Calu3 (cell line): ENCODE measurements around the gene TMUB2. TPM values are rescaled to one million over a fixed set of nuclear protein-coding genes. Genes with fewer than 3 reads are reported as not detected.
A peak's percentile ranks its signal among the peaks of the same experiment; 100 is the strongest.

Experiments
- BruUV-seq: library from RNA; stranded (reverse); fragments of 400-500 nt; replicated peaks from 2 replicates; lab custom pipeline; 2021; lab: Mats Ljungman, UMichigan
- CTCF ChIA-PET: fragments of 300-600 bp; sonication (Branson Sonifier 250); formaldehyde crosslinking; loops from one replicate; lab custom pipeline; 2022; ENCODE audit warnings: antibody characterized with exemption; lab: Charles Lee
- DNase-seq: peaks from one replicate; pipeline ENCODE4 v3.0.0; 2022
- H3K27ac Mint-ChIP-seq: one replicate; pipeline ENCODE4 v1.8.0; 2022; ENCODE audit warnings: mixed read lengths; ENCODE audit not compliant: unreplicated experiment
- H3K27me3 Mint-ChIP-seq: one replicate; pipeline ENCODE4 v1.8.0; 2022; ENCODE audit warnings: mixed read lengths; ENCODE audit not compliant: unreplicated experiment
- H3K36me3 Mint-ChIP-seq: one replicate; pipeline ENCODE4 v1.8.0; 2022; ENCODE audit warnings: mild to moderate bottlenecking, moderate library complexity, mixed read lengths; ENCODE audit not compliant: insufficient read depth, unreplicated experiment
- H3K4me1 Mint-ChIP-seq: one replicate; pipeline ENCODE4 v1.8.0; 2022; ENCODE audit warnings: mild to moderate bottlenecking, low read depth, mixed read lengths; ENCODE audit not compliant: unreplicated experiment
- H3K4me3 Mint-ChIP-seq: one replicate; pipeline ENCODE4 v1.8.0; 2022; ENCODE audit warnings: mild to moderate bottlenecking, low read depth, moderate library complexity, mixed read lengths; ENCODE audit not compliant: unreplicated experiment
- H3K9me3 Mint-ChIP-seq: one replicate; pipeline ENCODE4 v1.8.0; 2022; ENCODE audit warnings: low read depth, mixed read lengths; ENCODE audit not compliant: unreplicated experiment
- CTCF ChIP-seq: fragments of 200-600 bp; IDR thresholded peaks from one replicate; pipeline ENCODE4 v1.8.0; 2022; ENCODE audit warnings: antibody characterized with exemption; ENCODE audit not compliant: unreplicated experiment
- intact Hi-C: fragments of 100-400 bp; cut with micrococcal nuclease; formaldehyde crosslinking; loops from one replicate; pipeline ENCODE4 v1.10.0; 2022; ENCODE audit not compliant: unreplicated experiment
- total RNA-seq: library from RNA; stranded (reverse); gene quantifications from 2 replicates; pipeline ENCODE4 v1.2.3, GENCODE V29; 2022

TMUB2 gene
- total RNA-seq, 1 experiment from 2014 or later: 56.0 TPM

GRCh38 chr17:44178133-44178532 lies 8.6 kb upstream of the TMUB2 start:
- BruUV-seq: no TSS peak
- no peaks in the 10 kb centered on the region for H3K27me3 Mint-ChIP-seq
- CTCF ChIA-PET: no interaction called here
- no peak for TF ChIP-seq CTCF
- peaks cover 44% of the 10 kb centered on the region for H3K36me3 Mint-ChIP-seq
- H3K4me1 Mint-ChIP-seq: no peaks in the 10 kb centered on the region
- no peak overlapping the region for H3K4me3 Mint-ChIP-seq
- no peaks in the 10 kb centered on the region for H3K9me3 Mint-ChIP-seq
- H3K27ac Mint-ChIP-seq: no peak overlapping the region
- intact Hi-C loops: no loop called here
- DNase-seq: no peak

GRCh38 chr17:44183024-44183423 lies 3.7 kb upstream of the TMUB2 start:
- Mint-ChIP-seq H3K4me1 (peaks cover 18% of the 10 kb centered on the region), H3K4me3 (no peak overlapping the region)
- CTCF ChIA-PET: interaction anchor here (0.7 to 1.0 kb wide), 2 partner anchors 15 to 67 kb away, joined by 3 to 5 read pairs; no protein-coding TSS in a partner anchor

GRCh38 chr17:44184212-44184810 lies 2.5 kb upstream of the TMUB2 start:
- TF ChIP-seq CTCF: no peak
- H3K9me3 Mint-ChIP-seq: no peaks in the 10 kb centered on the region
- no peak overlapping the region for H3K27ac Mint-ChIP-seq
- CTCF ChIA-PET: interaction anchor here (0.5 kb wide), 1 partner anchor 11 kb away, joined by 4 read pairs; no protein-coding TSS in a partner anchor
- H3K4me1 Mint-ChIP-seq: peaks cover 21% of the 10 kb centered on the region
- H3K27me3 Mint-ChIP-seq: no peaks in the 10 kb centered on the region
- no TSS peak for BruUV-seq
- H3K36me3 Mint-ChIP-seq: peaks cover 58% of the 10 kb centered on the region
- DNase-seq: no peak
- intact Hi-C loops: no loop called here
- no peak overlapping the region for H3K4me3 Mint-ChIP-seq

More at GRCh38 chr17:44183024-44183423, 3.7 kb upstream of the TMUB2 start:
- DNase-seq: no peak
- BruUV-seq: no TSS peak
- H3K27me3 Mint-ChIP-seq: no peaks in the 10 kb centered on the region
- H3K36me3 Mint-ChIP-seq: peaks cover 55% of the 10 kb centered on the region
- H3K9me3 Mint-ChIP-seq: no peaks in the 10 kb centered on the region
- no peak overlapping the region for H3K27ac Mint-ChIP-seq
- intact Hi-C loops: no loop called here
- TF ChIP-seq CTCF: no peak

GRCh38 chr17:44187131-44187899 lies 543 bp downstream of the TMUB2 start:
- Mint-ChIP-seq H3K36me3 (peaks cover 76% of the 10 kb centered on the region), H3K27ac (peak overlapping the region; percentile 93), H3K27me3 (no peaks in the 10 kb centered on the region), H3K4me3 (peak overlapping the region; percentile 89), H3K9me3 (no peaks in the 10 kb centered on the region), H3K4me1 (peaks cover 21% of the 10 kb centered on the region)
- DNase-seq: no peak
- BruUV-seq: no TSS peak
- intact Hi-C loops: no loop called here
- no peak for TF ChIP-seq CTCF
- CTCF ChIA-PET: interaction anchor here (0.6 to 2.0 kb wide), 6 partner anchors 19 to 176 kb away, joined by 3 to 10 read pairs (median 4); partner anchors contain the start of gene FAM171A2
